Measurements from ENCODE around the gene PPP2CA.

PPP2CA gene

GRCh38 chr5:134146651-134147518, 79.0 kb downstream of the PPP2CA start:
- no peak for DNase-seq

DNA sequence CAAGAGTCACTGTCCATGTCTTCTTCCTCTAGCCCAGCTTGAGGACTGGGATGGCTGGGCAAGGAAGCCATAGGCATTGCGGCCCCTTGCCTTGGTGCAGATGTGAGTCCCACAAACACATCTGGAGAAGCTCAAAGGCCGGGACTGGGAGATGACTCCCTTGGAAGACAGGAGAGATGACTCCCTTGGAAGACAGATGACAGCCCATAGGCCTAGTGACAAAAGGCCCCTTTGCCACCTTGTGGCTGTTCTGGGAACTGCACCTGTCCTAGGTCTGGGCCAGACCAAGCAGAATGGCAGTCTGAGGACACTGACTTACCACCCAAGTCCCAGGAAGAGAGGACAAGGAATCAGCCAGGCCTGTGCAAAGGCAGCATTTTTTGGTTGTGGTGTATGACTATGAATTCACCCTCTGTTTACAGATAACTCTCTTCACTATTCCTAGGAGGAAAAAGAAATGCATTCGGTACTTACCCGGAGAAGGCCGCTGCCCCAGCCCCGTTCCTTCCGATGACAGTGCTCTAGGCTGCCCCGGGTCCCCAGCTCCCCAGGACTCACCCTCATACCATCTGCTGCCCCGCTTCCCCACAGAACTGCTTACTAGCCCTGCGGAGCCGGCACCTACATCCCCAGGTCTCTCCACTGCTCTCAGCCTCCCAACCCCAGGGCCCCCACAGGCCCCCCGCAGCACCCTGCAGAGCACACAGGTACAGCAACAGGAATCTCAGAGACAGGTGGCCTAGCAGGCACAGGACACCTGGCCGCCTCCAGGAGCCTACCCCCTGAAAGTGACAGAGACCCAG, 79.9 kb downstream of the PPP2CA start:
- peak; percentile 78 for DNase-seq

- DNase-seq: no peak
These were observed 80.7 kb downstream of the PPP2CA start for GRCh38 chr5:134145041-134145757.

All from RPMI8226 (cell line).